ENCODE measurements around the gene UBL4A. TPM values are rescaled to one million over a fixed set of nuclear protein-coding genes. Genes with fewer than 3 reads are reported as not detected.
A peak's percentile ranks its signal among the peaks of the same experiment; 100 is the strongest.

Gene UBL4A
- total and polyA plus RNA-seq, 2 of the 13 experiments (the other 11 are each of a cell fraction or from before 2014, with no cell fraction given) = 16.8 to 25.5 TPM

- no peak for TF ChIP-seq GLI4 (CRISPR knock-in tag; IDR thresholded peaks at IDR 0.05; ENCODE audit: borderline replicate concordance)
- TF ChIP-seq ATM (IDR thresholded peaks at IDR 0.05; ENCODE audit: borderline replicate concordance) = no peak
- TF ChIP-seq ZNF543 (CRISPR knock-in tag; IDR thresholded peaks at IDR 0.05) = no peak
- TF ChIP-seq ZBTB33 (CRISPR knock-in tag; IDR thresholded peaks at IDR 0.05) = peak; percentile 54; the same call in 1 of the 2 replicates
Measured at GRCh38 chrX:154436374-154436982, 49.9 kb downstream of the UBL4A start (continued).

DNA sequence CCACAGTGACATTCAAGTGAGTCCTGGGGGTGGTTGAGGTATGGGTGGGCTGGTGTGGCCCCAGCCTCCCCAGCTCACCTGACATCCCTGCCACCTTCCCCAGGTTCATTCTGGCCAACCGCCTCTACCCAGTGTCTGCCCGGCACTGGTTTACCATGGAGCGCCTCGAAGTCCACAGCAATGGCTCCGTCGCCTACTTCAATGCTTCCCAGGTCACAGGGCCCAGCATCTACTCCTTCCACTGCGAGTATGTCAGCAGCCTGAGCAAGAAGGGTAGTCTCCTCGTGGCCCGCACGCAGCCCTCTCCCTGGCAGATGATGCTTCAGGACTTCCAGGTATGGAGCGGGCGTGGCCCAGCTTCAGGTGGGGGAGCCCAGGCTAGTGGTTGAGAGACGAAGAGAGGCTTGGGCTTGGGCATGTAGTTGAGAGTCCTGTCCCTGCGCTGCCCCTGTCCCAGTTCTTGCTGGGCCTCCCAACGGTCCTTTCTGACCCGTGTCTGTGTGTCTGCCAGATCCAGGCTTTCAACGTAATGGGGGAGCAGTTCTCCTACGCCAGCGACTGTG is 51.2 kb downstream of the UBL4A start:
- intact Hi-C loops (cut with micrococcal nuclease; ENCODE audit: unreplicated experiment) = no loop called here
- Histone ChIP-seq H3K4me1 (ENCODE audit: insufficient read depth, low read length) (peaks cover 15% of the 10 kb centered on the region), H3K9ac (ENCODE audit: insufficient read depth, low read depth, low read length) (no peak overlapping the region), H3K79me2 (ENCODE audit: insufficient read depth, low read length) (peaks cover 18% of the 10 kb centered on the region), H3K36me3 (replicated peaks in 1 of 2; ENCODE audit: control insufficient read depth in 1 of 2, insufficient read depth in 2 of 2, low read length in 2 of 2) (no peaks in the 10 kb centered on the region; a peak in 3 of 5 replicates), H2AFZ (ENCODE audit: low read length) (no peak overlapping the region), H4K20me1 (ENCODE audit: insufficient read depth, low read length) (no peaks in the 10 kb centered on the region), H3K4me3 (replicated peaks in 1 of 3; ENCODE audit: insufficient read depth in 1 of 3, low read depth in 2 of 3, low read length in 3 of 3) (no peak overlapping the region), H3K27me3 (ENCODE audit: control insufficient read depth in 1 of 2, insufficient read depth in 2 of 2, low read length in 2 of 2) (no peaks in the 10 kb centered on the region), H3K27ac (ENCODE audit: extremely low read length, insufficient read depth, low read length) (no peak overlapping the region), H3K9me3 (ENCODE audit: low read length) (no peaks in the 10 kb centered on the region), H3K4me2 (ENCODE audit: low read depth, low read length) (no peak overlapping the region)
- no TSS peak for BruUV-seq (replicated peaks)
- TF ChIP-seq RAD21 (CRISPR knock-in tag; IDR thresholded peaks at IDR 0.05) = no peak
- TF ChIP-seq ZNF670 (CRISPR knock-in tag; IDR thresholded peaks at IDR 0.05; ENCODE audit: borderline replicate concordance) = no peak
- no peak for TF ChIP-seq MEIS1 (CRISPR knock-in tag; IDR thresholded peaks at IDR 0.05; ENCODE audit: borderline replicate concordance)
- TF ChIP-seq RAD51 (IDR thresholded peaks at IDR 0.05; ENCODE audit: borderline replicate concordance) = no peak
- TF ChIP-seq CREB1 (IDR thresholded peaks at IDR 0.05) = no peak
- no peak for TF ChIP-seq CREB1 (CRISPR knock-in tag; IDR thresholded peaks at IDR 0.05)
- no peak for TF ChIP-seq ZNF317 (CRISPR knock-in tag; IDR thresholded peaks at IDR 0.05)
- in situ Hi-C loops (cut with HindIII; ENCODE audit: extremely low pct_ligation_motif_present, low pct_unique_long_range_greater_than_20kb) = no loop called here
- ChIA-PET CTCF (ENCODE audit: low intra/inter-chr PET ratio, low total read pairs) (no interaction called here), POLR2A (no interaction called here)
- WGBS (ENCODE audit: low lambda C conversion rate) = 100% methylated on average over 10 of the region's 19 CpGs
- ATAC-seq (no peak), DNase-seq (ENCODE audit: low spot score) (no peak), FAIRE-seq (no peak)
